Stimulated activated naive B cell treated with anti-CD40 and anti-IgM and Interleukin-4, amounts not matched to agents 10 μg/mL and 1 μg/mL and 100 μg/mL, for 72 hours (primary cell): ENCODE data around the gene CITED1.
A peak's percentile ranks its signal among the peaks of the same experiment; 100 is the strongest.

Experiments used
- ATAC-seq, 2 donors: fragments of 150-1000 bp; cut with Tn5 transposase; replicated peaks; 2 replicates each; pipeline ENCODE4 v1.10.0; 2021; ENCODE audit warnings: moderate library complexity in 1 of 2
- DNase-seq: peaks from one replicate; pipeline ENCODE4 v3.0.0; 2021
- H3K27ac Mint-ChIP-seq: one replicate; pipeline ENCODE4 v1.8.0; 2022; ENCODE audit warnings: mild to moderate bottlenecking, mixed read lengths
- H3K27me3 Mint-ChIP-seq, 2 donors: one replicate each; pipeline ENCODE4 v1.8.0; 2022; ENCODE audit warnings: mixed read lengths in 2 of 2
- H3K36me3 Mint-ChIP-seq, 2 donors: one replicate each; pipeline ENCODE4 v1.8.0; 2022; ENCODE audit warnings: mixed read lengths in 2 of 2, mild to moderate bottlenecking in 1 of 2
- H3K4me1 Mint-ChIP-seq, 2 donors: one replicate each; pipeline ENCODE4 v1.8.0; 2022; ENCODE audit warnings: mixed read lengths in 2 of 2, mild to moderate bottlenecking in 1 of 2
- H3K4me3 Mint-ChIP-seq, 2 donors: one replicate each; pipeline ENCODE4 v1.8.0; 2022; ENCODE audit warnings: mild to moderate bottlenecking in 2 of 2, mixed read lengths in 2 of 2, moderate library complexity in 1 of 2
- H3K9me3 Mint-ChIP-seq, 2 donors: one replicate each; pipeline ENCODE4 v1.8.0; 2022; ENCODE audit warnings: mixed read lengths in 2 of 2, mild to moderate bottlenecking in 1 of 2

Gene CITED1

DNA sequence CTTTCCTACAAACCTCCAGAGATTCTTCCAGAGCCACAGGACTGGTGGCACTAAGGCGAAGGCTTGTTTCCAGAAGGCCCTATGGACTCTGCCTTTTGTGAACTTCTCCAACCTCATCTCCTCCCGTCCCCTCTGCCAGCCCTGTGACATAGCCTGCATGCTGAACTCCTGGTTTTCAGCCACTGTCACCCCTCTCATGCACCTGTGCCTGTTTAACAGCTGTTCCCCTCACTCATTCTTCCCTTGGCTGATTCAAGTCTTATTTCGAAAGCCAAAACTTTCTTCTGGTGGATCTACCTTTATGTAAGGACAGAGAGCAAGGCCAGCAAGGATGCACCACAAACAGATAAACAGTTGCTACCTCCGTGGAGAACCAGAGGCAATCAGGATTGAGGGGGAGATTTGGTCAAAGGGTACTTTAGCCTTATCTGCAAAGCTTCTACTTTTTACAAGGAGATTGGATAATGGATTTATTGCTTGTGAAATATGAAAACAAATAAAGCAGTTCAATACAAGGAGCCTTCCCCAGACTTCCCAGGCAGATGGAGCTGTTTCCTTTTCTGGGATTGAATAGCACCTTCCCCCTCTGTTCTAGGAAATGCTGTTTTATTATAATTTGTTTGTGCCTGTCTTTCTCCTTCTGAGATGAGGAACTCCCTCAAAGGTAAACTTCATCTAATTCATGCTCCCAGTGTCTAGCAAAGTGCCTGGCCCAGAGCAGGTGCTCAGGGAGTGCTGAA, 5.7 kb downstream of the CITED1 start:
- ATAC-seq (no peak), DNase-seq (no peak)
- Mint-ChIP-seq H3K27me3 (peaks cover 77 to 80% of the 10 kb centered on the region in 2 donors), H3K9me3 (no peaks in the 10 kb centered on the region), H3K4me3 (no peak overlapping the region), H3K4me1 (peaks cover 4 to 6% of the 10 kb centered on the region in 2 donors), H3K36me3 (no peaks in the 10 kb centered on the region), H3K27ac (no peak overlapping the region)

DNA sequence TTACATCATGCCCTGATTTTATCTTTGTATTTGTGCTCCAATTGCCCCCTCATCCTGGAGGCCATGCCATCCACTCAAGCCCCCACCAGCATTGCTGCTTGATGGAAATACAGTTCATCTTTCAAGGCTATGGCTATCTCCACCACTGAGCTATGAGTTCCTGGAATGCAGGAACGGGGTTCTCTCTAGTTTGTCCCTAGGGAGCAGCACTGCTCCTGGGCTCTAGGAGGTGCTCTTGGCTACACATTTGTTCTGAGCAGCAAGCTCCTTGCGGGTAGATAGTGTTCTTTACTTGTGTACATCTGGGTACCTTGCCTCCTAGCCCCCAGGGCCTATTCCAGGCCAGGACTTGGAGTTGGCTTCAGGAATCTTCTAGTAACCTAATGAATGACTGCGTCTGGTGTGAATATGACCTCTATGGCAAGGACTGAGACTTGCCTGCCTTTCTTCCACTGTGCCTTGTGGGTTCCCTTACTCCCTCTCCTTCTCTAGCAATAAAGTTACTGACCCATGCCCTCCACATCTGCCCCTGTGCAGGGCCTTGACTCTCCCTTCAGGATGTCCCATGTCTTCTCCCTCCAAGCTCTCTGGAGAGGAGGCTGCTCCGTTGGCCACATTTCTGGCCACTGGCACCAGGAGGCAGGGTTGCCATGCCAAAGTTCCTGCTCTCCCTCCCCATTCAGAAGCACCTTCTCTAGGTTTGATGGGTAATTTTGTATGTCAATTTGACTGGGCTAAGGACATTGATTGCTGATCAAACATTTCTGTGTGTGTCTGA, 7.6 kb downstream of the CITED1 start:
- H3K36me3 Mint-ChIP-seq = no peaks in the 10 kb centered on the region
- no peaks in the 10 kb centered on the region for H3K9me3 Mint-ChIP-seq
- DNase-seq (no peak), ATAC-seq (peak in 1 of 2 donors; percentile 42)
- no peak overlapping the region for H3K27ac Mint-ChIP-seq
- peaks cover 62 to 73% of the 10 kb centered on the region in 2 donors for H3K27me3 Mint-ChIP-seq
- H3K4me1 Mint-ChIP-seq = peaks cover 0 to 1% of the 10 kb centered on the region in 2 donors
- H3K4me3 Mint-ChIP-seq = no peak overlapping the region

DNA sequence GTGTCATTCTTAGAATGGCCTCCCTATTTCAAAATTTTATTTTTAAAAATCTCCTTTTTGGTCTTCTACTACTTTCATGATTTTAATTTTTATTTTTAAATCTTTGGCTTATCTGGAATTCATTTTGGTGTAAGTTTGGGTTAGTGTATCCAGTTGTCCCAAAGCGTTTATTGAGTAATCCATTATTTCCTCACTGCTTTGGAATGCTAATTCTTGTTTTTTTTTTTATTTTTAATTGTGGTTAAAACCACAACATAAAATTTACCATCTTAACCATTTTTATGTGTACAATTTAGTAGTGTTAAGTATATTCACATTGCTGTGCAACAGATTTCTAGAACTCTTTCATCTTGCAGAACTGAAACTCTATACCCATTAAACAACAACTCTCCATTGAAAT, 8.7 kb downstream of the CITED1 start:
- ATAC-seq = no peak
- Mint-ChIP-seq H3K9me3 (no peaks in the 10 kb centered on the region), H3K27ac (no peak overlapping the region), H3K4me3 (no peak overlapping the region), H3K36me3 (peaks cover 0 to 4% of the 10 kb centered on the region in 2 donors), H3K27me3 (peaks cover 58 to 72% of the 10 kb centered on the region in 2 donors), H3K4me1 (peaks cover 0 to 1% of the 10 kb centered on the region in 2 donors)
- DNase-seq = no peak

DNA sequence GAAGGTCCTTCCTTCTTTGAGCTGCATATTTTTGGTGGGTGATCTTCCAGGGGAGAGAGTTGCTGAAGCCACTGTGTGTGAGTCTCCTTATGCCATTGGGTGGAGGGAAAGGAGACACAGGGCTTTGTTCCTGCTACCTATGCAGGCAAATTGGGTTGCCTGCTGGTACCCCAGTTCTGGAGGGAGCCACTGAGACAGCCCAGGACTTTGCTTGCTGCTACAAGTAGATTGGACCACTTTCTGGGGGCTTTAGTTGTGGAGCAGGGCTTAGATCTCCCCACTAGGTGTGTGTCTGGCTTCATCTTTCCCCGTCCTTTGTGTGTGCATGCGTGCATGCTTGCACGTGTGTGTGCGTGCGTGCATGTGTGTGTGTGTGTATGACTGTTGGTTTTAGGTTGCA, 10.0 kb downstream of the CITED1 start:
- no peak for DNase-seq
- Mint-ChIP-seq H3K4me3 (no peak overlapping the region), H3K4me1 (peaks cover 0 to 1% of the 10 kb centered on the region in 2 donors), H3K27me3 (peaks cover 47 to 65% of the 10 kb centered on the region in 2 donors), H3K9me3 (no peaks in the 10 kb centered on the region), H3K36me3 (peaks cover 0 to 4% of the 10 kb centered on the region in 2 donors), H3K27ac (no peak overlapping the region)
- ATAC-seq = no peak

DNA sequence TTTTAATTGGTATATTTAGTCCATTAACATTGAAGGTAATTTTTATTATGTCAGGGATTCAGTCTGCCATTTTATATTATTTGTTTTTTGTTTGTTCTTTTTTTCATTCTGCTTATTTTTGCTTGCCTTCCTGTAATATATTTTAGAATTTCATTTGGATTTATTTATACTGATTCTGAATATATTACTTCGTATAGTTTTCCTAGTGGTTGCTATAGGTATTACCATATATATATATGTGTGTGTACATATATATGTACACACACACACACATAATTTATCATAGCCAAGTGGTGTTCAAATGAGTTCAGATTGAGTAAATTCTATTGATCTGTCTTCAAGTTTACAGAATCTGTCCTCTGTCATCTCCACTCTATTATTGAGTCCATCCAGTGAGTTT, 11.2 kb downstream of the CITED1 start:
- Mint-ChIP-seq H3K4me1 (peaks cover 0 to 1% of the 10 kb centered on the region in 2 donors), H3K27ac (no peak overlapping the region), H3K36me3 (peaks cover 0 to 4% of the 10 kb centered on the region in 2 donors), H3K4me3 (no peak overlapping the region), H3K27me3 (peaks cover 48 to 65% of the 10 kb centered on the region in 2 donors), H3K9me3 (no peaks in the 10 kb centered on the region)
- no peak for ATAC-seq
- no peak for DNase-seq

DNA sequence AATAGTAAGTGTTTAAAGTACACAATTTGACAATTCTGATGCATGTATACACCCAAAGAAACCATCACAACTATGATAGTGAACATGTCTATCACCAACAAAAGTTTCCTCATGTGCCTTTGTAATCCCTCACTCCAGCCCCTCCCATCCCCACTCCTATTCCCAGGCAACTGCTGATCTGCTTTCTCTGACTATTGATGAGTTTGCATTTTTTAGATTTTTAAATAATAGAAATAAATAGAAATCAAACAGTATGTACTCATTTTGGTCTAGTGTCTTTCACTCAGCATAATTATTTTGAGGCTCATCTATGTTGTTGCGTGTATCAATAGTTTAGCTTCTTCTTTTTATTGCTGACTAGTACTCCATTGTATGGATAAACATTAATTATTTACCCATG, 23.4 kb downstream of the CITED1 start:
- Mint-ChIP-seq H3K4me1 (peaks cover 0 to under 1% of the 10 kb centered on the region in 2 donors), H3K4me3 (no peak overlapping the region), H3K9me3 (no peaks in the 10 kb centered on the region), H3K27me3 (peaks cover 6 to 25% of the 10 kb centered on the region in 2 donors), H3K27ac (no peak overlapping the region), H3K36me3 (no peaks in the 10 kb centered on the region)
- DNase-seq (no peak), ATAC-seq (no peak)

DNA sequence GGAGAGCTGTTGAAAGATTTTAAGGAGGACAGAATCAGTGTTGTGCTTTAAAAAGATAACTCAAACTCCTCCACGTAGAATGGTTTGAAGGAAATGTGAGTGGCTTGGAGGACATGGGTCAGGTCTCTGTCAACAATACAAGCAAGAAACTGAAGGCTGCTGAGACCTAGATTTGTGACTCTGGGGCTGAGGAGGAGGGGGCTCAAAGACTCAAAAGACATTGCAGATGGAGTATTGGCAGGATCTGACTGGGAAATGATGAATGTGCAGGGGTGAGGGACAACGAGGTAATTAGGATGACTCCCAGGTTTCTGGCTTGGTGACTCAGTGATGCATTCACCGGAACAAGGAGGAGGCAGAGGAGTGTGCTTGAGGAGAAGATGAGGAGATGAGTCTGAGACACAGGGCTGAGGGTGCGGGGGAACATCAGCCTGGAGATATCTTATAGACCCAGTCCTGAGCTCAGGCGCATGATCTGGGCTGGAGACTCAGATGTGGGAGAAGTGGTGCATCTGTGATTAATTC, 25.3 kb downstream of the CITED1 start:
- Mint-ChIP-seq H3K27ac (no peak overlapping the region), H3K9me3 (no peaks in the 10 kb centered on the region), H3K4me1 (peaks cover 0 to 6% of the 10 kb centered on the region in 2 donors), H3K36me3 (peaks cover 4 to 13% of the 10 kb centered on the region in 2 donors), H3K27me3 (peaks cover 6 to 25% of the 10 kb centered on the region in 2 donors), H3K4me3 (no peak overlapping the region)
- ATAC-seq = no peak
- DNase-seq = no peak

DNA sequence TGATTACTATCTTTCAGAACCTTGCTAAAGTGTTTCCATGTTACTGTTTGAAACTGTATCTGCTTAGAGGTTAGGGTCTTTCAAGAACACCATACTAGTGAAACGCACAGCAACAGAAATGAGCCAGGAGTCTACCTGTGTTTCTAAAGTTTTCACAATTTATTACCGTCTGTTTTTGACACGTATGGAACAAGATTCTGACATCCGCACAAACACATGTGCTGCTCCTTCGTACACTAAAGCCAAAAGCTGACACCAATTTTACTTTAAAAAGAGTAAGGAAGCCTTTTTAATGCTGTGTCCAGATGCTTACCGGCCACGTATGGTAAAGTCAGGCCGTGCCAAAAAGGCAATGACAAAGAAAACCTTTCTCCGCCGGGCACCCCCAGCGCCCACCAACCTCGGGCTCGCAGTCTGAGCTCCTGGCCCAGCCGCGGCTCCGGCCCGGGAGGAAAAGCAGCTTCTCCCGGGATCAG, 29.2 kb downstream of the CITED1 start:
- Mint-ChIP-seq H3K27me3 (peaks cover 6 to 15% of the 10 kb centered on the region in 2 donors), H3K4me3 (peak overlapping the region; percentile 95), H3K9me3 (no peaks in the 10 kb centered on the region), H3K36me3 (peaks cover 26 to 52% of the 10 kb centered on the region in 2 donors), H3K27ac (peak overlapping the region; percentile 99), H3K4me1 (peaks cover 29 to 32% of the 10 kb centered on the region in 2 donors)
- ATAC-seq (peak in 1 of 2 donors; percentile 30), DNase-seq (no peak)

DNA sequence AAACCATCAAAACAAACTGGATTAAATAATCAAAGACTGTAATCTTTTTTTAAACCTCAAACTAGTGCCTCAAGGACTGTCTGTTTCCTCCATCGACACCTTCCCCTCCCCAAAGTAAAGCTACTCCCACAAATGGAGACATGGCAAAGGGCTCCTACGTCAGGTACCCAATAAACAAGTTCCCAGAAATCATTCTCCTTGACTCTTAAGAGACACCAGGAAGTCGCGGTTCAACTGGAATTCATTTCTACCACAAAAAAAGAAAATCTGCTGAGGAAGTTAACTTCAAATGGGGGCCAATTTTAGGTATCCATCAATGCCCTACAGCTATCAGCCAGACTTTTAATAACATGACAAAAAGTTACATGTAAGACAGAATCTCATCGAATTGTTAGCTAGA, 31.2 kb downstream of the CITED1 start:
- ATAC-seq (no peak), DNase-seq (no peak)
- Mint-ChIP-seq H3K9me3 (no peaks in the 10 kb centered on the region), H3K27ac (peak overlapping the region; percentile 76), H3K27me3 (peaks cover 0 to 8% of the 10 kb centered on the region in 2 donors), H3K4me3 (peak overlapping the region; percentile 95), H3K36me3 (peaks cover 26 to 68% of the 10 kb centered on the region in 2 donors), H3K4me1 (peaks cover 32 to 33% of the 10 kb centered on the region in 2 donors)

DNA sequence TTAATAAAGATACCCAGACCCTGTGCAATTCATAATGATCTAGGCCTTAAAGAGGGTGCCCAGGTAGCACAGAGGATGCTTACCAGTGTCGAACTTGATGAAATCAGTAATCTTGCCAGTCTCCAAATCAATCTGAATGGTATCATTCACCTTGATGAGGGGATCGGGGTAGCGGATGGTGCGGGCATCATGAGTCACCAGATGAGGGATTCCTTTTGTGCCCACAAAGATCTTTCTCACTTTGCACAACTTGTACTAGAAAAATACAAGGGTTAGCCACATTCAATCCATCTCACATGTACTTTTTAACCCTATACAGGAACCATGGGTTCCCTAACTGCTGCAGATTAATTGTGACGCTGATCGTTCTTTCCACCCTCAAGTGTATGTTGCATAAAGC, 32.0 kb downstream of the CITED1 start:
- peaks cover 26 to 73% of the 10 kb centered on the region in 2 donors for H3K36me3 Mint-ChIP-seq
- peak overlapping the region in 1 of 2 donors; percentile 95 for H3K4me3 Mint-ChIP-seq
- H3K4me1 Mint-ChIP-seq = peaks cover 32 to 33% of the 10 kb centered on the region in 2 donors
- DNase-seq (no peak), ATAC-seq (no peak)
- peaks cover 0 to 1% of the 10 kb centered on the region in 2 donors for H3K27me3 Mint-ChIP-seq
- H3K9me3 Mint-ChIP-seq = no peaks in the 10 kb centered on the region
- H3K27ac Mint-ChIP-seq = peak overlapping the region; percentile 34

DNA sequence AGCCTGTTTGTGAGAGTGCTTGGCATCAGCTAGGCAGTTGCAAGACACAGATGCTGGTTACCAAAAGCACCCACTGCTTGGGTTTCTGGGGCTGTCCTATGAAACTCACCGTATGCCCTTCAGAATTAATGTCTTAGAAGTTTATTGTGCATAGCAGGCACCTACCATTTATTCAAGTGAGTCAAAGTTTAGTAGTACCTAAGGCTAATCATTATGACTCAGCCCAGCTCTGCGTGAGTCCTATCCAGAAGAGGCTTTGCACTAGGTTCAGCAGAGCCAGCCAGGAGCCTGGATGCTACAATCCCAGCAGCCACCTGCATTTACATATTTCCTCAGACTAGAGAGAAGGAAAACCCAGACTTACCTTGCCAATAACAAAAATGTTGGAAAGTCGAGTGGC, 32.8 kb downstream of the CITED1 start:
- H3K4me1 Mint-ChIP-seq = peaks cover 33 to 34% of the 10 kb centered on the region in 2 donors
- no peaks in the 10 kb centered on the region for H3K27me3 Mint-ChIP-seq
- ATAC-seq (no peak), DNase-seq (no peak)
- peaks cover 28 to 77% of the 10 kb centered on the region in 2 donors for H3K36me3 Mint-ChIP-seq
- H3K9me3 Mint-ChIP-seq = no peaks in the 10 kb centered on the region
- H3K27ac Mint-ChIP-seq = no peak overlapping the region
- H3K4me3 Mint-ChIP-seq = no peak overlapping the region

DNA sequence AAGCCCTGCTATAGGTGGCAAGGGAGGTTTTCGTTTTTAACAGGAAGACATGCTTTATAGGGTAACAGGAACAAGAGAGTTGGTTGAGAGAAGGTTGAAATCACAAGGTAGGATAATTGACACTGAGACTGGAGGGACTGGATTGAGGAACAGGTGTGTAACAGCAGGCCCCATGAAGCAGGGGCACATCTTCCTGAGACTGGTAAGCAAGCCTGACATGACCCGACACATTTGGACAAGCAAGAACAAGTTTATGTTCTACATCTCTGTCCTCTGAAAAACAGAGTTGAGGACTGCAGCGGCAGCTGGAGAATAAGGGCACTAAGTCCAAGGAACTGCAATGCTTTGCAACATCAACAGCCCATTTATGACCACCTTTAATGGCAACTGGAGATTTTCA, 33.9 kb downstream of the CITED1 start:
- H3K4me3 Mint-ChIP-seq = peak overlapping the region in 1 of 2 donors; percentile 50
- peaks cover 27 to 76% of the 10 kb centered on the region in 2 donors for H3K36me3 Mint-ChIP-seq
- ATAC-seq (no peak), DNase-seq (no peak)
- H3K27me3 Mint-ChIP-seq = no peaks in the 10 kb centered on the region
- peak overlapping the region; percentile 52 for H3K27ac Mint-ChIP-seq
- H3K9me3 Mint-ChIP-seq = no peaks in the 10 kb centered on the region
- H3K4me1 Mint-ChIP-seq = peaks cover 33% of the 10 kb centered on the region in 2 donors

DNA sequence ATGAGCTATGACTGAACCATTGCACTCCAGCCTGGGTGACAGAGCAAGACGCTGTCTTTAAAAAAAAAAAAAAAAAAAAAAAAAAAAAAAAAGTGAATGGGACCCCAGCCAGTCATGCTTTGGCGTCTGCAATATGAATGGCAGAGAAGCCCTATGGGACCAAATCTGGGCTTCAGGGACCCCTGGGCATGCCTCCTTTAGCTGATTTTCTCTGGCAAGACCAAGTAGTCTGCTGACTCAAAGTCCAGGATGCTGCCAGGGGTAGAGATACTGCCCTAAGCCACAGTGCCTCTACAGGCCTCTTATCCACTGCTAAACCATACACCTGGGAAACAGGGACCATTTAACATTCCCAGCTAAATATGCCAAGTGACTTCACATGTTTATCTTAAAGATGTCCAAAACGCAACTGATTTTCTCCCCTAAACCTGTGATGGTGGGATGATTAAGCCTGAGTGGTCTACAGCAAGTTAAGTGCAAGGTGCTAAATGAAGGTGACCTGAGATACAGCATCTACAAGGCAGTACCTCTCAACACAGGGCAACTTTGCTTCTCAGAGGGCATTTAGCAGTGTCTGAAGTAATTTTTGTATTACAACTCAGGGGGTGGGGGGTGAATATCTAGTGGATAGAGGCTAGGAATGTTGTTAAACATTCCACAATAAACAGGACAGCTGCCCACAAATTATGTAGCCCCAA, 34.5 kb downstream of the CITED1 start:
- Mint-ChIP-seq H3K27me3 (no peaks in the 10 kb centered on the region), H3K27ac (no peak overlapping the region), H3K4me1 (peaks cover 33% of the 10 kb centered on the region in 2 donors), H3K4me3 (peak overlapping the region in 1 of 2 donors; percentile 29), H3K36me3 (peaks cover 27 to 78% of the 10 kb centered on the region in 2 donors), H3K9me3 (no peaks in the 10 kb centered on the region)
- ATAC-seq (no peak), DNase-seq (no peak)

DNA sequence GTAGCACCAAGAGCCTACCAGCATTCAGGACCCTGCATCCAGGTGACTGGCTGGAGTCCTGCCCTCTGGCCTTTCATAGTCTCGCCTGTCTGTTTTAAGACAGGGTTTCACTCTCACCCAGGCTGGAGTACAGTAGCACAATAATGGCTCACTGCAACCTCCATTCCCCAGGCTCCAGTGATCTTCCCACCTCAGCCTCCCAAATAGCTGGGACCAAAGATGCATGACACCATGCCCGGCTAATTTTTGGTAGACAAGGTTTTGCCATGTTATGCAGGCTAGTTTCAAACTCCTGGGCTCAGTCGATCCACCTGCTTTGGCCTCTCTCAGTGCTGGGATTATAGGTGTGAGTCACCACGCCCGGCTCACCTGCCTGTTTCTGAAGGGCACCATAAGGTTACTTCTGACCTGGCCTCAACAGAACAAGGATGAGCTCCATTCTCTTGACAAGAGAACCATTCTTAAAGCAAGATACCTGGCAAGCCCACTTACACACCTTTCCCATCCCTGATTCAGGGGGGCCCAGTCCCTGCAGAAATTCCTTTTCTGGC, 35.3 kb downstream of the CITED1 start:
- no peaks in the 10 kb centered on the region for H3K27me3 Mint-ChIP-seq
- H3K9me3 Mint-ChIP-seq = no peaks in the 10 kb centered on the region
- no peak overlapping the region for H3K4me3 Mint-ChIP-seq
- peaks cover 30 to 33% of the 10 kb centered on the region in 2 donors for H3K4me1 Mint-ChIP-seq
- ATAC-seq (no peak), DNase-seq (no peak)
- H3K36me3 Mint-ChIP-seq = peaks cover 26 to 72% of the 10 kb centered on the region in 2 donors
- no peak overlapping the region for H3K27ac Mint-ChIP-seq
